Tibial artery (tissue), 4 donors: ENCODE data around the gene N4BP2L2.

Experiments used
- DNase-seq, 2 donors: peaks; one replicate each; pipeline ENCODE4 v3.0.0-alpha.2; 2019
- H3K27ac ChIP-seq, 2 donors: fragments of 200-600 bp; sonication (generic) in 1 of 2; 1 replicate in 1 of 2; 2 replicates in 1 of 2; pipeline ENCODE4 v1.5.1; 2018 to 2019; ENCODE audit warnings: mild to moderate bottlenecking in 1 of 2
- H3K27me3 ChIP-seq, 2 donors: fragments of 200-600 bp; sonication (generic) in 1 of 2; one replicate each; pipeline versions ENCODE4 v1.5.1 to v1.6.0; 2016 to 2019
- H3K36me3 ChIP-seq, 3 donors: fragments of 200-600 bp; sonication (generic) in 2 of 3; one replicate each; pipeline ENCODE4 v1.5.1; 2016 to 2019; ENCODE audit warnings: mild to moderate bottlenecking in 2 of 3
- H3K4me1 ChIP-seq, 4 donors: fragments of 200-600 bp; sonication (generic) in 2 of 4; 1 replicate in 3 of 4; 2 replicates in 1 of 4; pipeline ENCODE4 v1.5.1; 2016 to 2019
- H3K4me3 ChIP-seq, 2 donors: fragments of 200-600 bp; sonication (generic) in 1 of 2; 1 replicate in 1 of 2; 2 replicates in 1 of 2; pipeline ENCODE4 v1.5.1; 2018 to 2019; ENCODE audit warnings: mild to moderate bottlenecking in 2 of 2
- H3K9me3 ChIP-seq, 3 donors: fragments of 200-600 bp; sonication (generic) in 1 of 3; one replicate each; pipeline ENCODE4 v1.5.1; 2016 to 2019
- CTCF ChIP-seq, 2 experiments: fragments of 200-600 bp in 1 of 2; fragments of 450-650 bp in 1 of 2; IDR thresholded peaks; one replicate each; pipeline ENCODE4 v1.5.1; 2017 to 2019; ENCODE audit warnings: antibody characterized with exemption in 2 of 2, mild to moderate bottlenecking in 1 of 2, moderate library complexity in 1 of 2
- intact Hi-C: fragments of 100-400 bp; cut with DNase I; formaldehyde crosslinking; loops from one replicate; pipeline ENCODE4 v1.15.0; 2023; ENCODE audit warnings: low total_unique reads

N4BP2L2 gene

GRCh38 chr13:32538143-32538620, 413 bp downstream of the N4BP2L2 start:
- intact Hi-C loops = loop anchor here (5.0 kb wide), 1 partner anchor 111 kb away; the partner anchor contains the start of gene N4BP2L1

GRCh38 chr13:32537580-32538142, 934 bp downstream of the N4BP2L2 start:
- Histone ChIP-seq H3K4me1 (peaks cover 0 to 50% (median 34%) of the 10 kb centered on the region in 4 donors), H3K27ac (peak overlapping the region; percentile 86 to 91), H3K4me3 (peak overlapping the region; percentile 66 to 82), H3K36me3 (peaks cover 9 to 12% (median 12%) of the 10 kb centered on the region in 3 donors), H3K9me3 (no peaks in the 10 kb centered on the region), H3K27me3 (no peaks in the 10 kb centered on the region)
- peak; percentile 23 to 73 for DNase-seq
- intact Hi-C loops = loop anchor here (5.0 kb wide), 1 partner anchor 110 kb away; the partner anchor contains the start of gene N4BP2L1
- TF ChIP-seq CTCF (IDR thresholded peaks at IDR 0.05) = no peak

More at GRCh38 chr13:32538143-32538620, 413 bp downstream of the N4BP2L2 start:
- peak overlapping the region; percentile 66 to 82 for H3K4me3 ChIP-seq
- H3K36me3 ChIP-seq = peaks cover 9 to 12% (median 12%) of the 10 kb centered on the region in 3 donors
- H3K27ac ChIP-seq = peak overlapping the region; percentile 86 to 91
- peak; percentile 32 to 72 for DNase-seq
- TF ChIP-seq CTCF (IDR thresholded peaks at IDR 0.05) = no peak
- H3K27me3 ChIP-seq = no peaks in the 10 kb centered on the region
- no peaks in the 10 kb centered on the region for H3K9me3 ChIP-seq
- H3K4me1 ChIP-seq = peaks cover 0 to 45% (median 31%) of the 10 kb centered on the region in 4 donors

- no peaks in the 10 kb centered on the region for H3K27me3 ChIP-seq
- no peak overlapping the region for H3K27ac ChIP-seq
- peaks cover 9 to 12% (median 12%) of the 10 kb centered on the region in 3 donors for H3K36me3 ChIP-seq
- no peak for DNase-seq
- peaks cover 0 to 69% (median 44%) of the 10 kb centered on the region in 4 donors for H3K4me1 ChIP-seq
- H3K9me3 ChIP-seq = no peaks in the 10 kb centered on the region
- no peak overlapping the region for H3K4me3 ChIP-seq
- TF ChIP-seq CTCF (IDR thresholded peaks at IDR 0.05) = no peak
- intact Hi-C loops = loop anchor here (5.0 kb wide), 1 partner anchor 108 kb away; the partner anchor contains the start of gene N4BP2L1
These were observed 2.8 kb downstream of the N4BP2L2 start for GRCh38 chr13:32535748-32536147.

GRCh38 chr13:32535115-32535514, 3.5 kb downstream of the N4BP2L2 start:
- no peaks in the 10 kb centered on the region for H3K9me3 ChIP-seq
- no peak for DNase-seq
- H3K4me1 ChIP-seq = peaks cover 0 to 75% (median 46%) of the 10 kb centered on the region in 4 donors
- TF ChIP-seq CTCF (IDR thresholded peaks at IDR 0.05) = no peak
- no peaks in the 10 kb centered on the region for H3K27me3 ChIP-seq
- intact Hi-C loops = loop anchor here (5.0 kb wide), 1 partner anchor 108 kb away; the partner anchor contains the start of gene N4BP2L1
- peaks cover 9 to 12% (median 12%) of the 10 kb centered on the region in 3 donors for H3K36me3 ChIP-seq
- H3K27ac ChIP-seq = no peak overlapping the region
- H3K4me3 ChIP-seq = peak overlapping the region in 1 of 2 donors; percentile 11

GRCh38 chr13:32530841-32531253, 7.7 kb downstream of the N4BP2L2 start:
- Histone ChIP-seq H3K4me3 (no peak overlapping the region), H3K4me1 (peaks cover 0 to 89% (median 35%) of the 10 kb centered on the region in 4 donors), H3K9me3 (no peaks in the 10 kb centered on the region), H3K36me3 (peaks cover 5 to 10% (median 8%) of the 10 kb centered on the region in 3 donors), H3K27me3 (no peaks in the 10 kb centered on the region), H3K27ac (peak overlapping the region in 1 of 2 donors; percentile 3)
- TF ChIP-seq CTCF (IDR thresholded peaks at IDR 0.05) = no peak
- intact Hi-C loops = no loop called here
- no peak for DNase-seq
